Myometrial cell (primary cell): ENCODE data around the gene MAP3K2. TPM values are rescaled to one million over a fixed set of nuclear protein-coding genes. Genes with fewer than 3 reads are reported as not detected.

Experiments used
- total RNA-seq: library from RNA; depleted of rRNA; stranded (reverse); fragments of >200 nt; gene quantifications from 2 replicates; pipeline ENCODE4 v1.2.3, GENCODE V29; 2015

The MAP3K2 gene
- 20.8 and 22.7 TPM in 2 replicates for total RNA-seq

DNA sequence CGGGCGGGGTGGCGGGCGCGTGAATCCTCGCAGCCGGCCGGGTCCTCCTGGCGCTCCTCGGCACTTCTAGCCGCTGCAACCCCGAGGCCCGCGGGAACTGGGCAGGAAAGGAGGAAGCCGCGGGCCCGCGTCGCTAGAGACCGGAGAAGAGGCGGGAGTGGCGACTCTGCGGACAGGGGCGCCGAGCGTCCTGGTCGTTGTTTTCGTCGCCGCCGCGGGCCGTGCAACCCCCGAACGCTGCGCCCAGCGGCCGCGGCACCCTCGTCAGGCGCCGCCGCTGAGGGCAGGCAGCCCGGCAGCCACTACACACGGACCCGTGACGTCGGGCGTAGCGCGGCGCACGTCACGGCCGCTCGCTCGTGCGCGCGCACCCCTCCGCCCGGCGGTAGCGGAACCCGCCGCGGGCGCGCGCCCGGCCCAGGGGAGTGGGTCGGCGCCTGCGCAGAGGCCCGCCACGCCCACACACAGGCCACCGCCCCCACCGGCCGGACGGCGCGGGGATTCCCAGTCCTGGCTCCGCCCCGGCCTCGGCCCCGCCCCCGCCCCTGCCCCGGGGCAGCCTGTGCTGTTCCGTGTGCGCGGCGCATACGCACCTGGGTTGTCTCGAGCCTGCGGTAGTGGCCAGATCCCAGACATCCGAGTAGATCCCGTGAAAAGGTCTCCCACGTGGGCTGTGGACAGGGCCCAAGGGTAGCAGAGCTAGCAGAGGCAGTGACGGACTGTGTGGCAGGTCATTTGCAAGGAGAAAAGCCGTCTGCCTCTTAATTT lies at the start of gene MAP3K2:
Gene MAP3K2, minus strand, starts transcription at position 321 of the 768 bp plus-strand sequence. CDS start 44,846 bp downstream, outside the sequence.

GRCh38 chr2:127418300-127419111 lies 30.7 kb upstream of the MAP3K2 start, which contains the start of gene PROC:
Gene PROC (plus strand): TSS chr2:127418427. CDS start chr2:127419943, 1,516 bp downstream.

GRCh38 chr2:127293748-127294562 lies 93.8 kb downstream of the MAP3K2 start, which contains the start of gene ERCC3:
Gene ERCC3 (minus strand): TSS chr2:127294144. CDS start chr2:127294081, 63 bp downstream.

Other genes starting within 250 kb of the MAP3K2 start
- gene CYP27C1, start 167.7 kb downstream of the MAP3K2 start, total RNA-seq = not detected in 2 replicates
- gene ERCC3, start 93.8 kb downstream of the MAP3K2 start, total RNA-seq = 21.6 and 28.3 TPM in 2 replicates
- gene PROC, start 30.5 kb upstream of the MAP3K2 start, total RNA-seq = not detected in 2 replicates
- 21.6 and 29.1 TPM in 2 replicates for gene IWS1, start 138.5 kb upstream of the MAP3K2 start, total RNA-seq
- under 0.01 TPM in 2 replicates for gene MYO7B, start 147.7 kb upstream of the MAP3K2 start, total RNA-seq